HEK293T (cell line): Measurements from ENCODE around the gene HOXB3.

Experiments used
- FOXA1 ChIP-seq: fragments of 450-650 bp; IDR thresholded peaks from 2 replicates; pipeline ENCODE4 v1.6.1; 2016; ENCODE audit warnings: mild to moderate bottlenecking
- FOXM1 ChIP-seq: fragments of 450-650 bp; IDR thresholded peaks from 2 replicates; pipeline ENCODE4 v1.6.1; 2017; ENCODE audit warnings: mild to moderate bottlenecking, borderline replicate concordance
- HDGF ChIP-seq: fragments of 450-650 bp; IDR thresholded peaks from 2 replicates; pipeline ENCODE4 v1.6.1; 2017; ENCODE audit warnings: antibody characterized with exemption, borderline replicate concordance
- SP1 ChIP-seq: fragments of 450-650 bp; IDR thresholded peaks from 2 replicates; pipeline ENCODE4 v1.6.1; 2017
- ZNF384 ChIP-seq: fragments of 450-650 bp; IDR thresholded peaks from 2 replicates; pipeline ENCODE4 v1.6.1; 2016
- TF ChIP-seq, protein P1 (sequence below): fragments of 450-650 bp; IDR thresholded peaks from 2 replicates; pipeline ENCODE4 v1.6.1; 2016

DNA sequence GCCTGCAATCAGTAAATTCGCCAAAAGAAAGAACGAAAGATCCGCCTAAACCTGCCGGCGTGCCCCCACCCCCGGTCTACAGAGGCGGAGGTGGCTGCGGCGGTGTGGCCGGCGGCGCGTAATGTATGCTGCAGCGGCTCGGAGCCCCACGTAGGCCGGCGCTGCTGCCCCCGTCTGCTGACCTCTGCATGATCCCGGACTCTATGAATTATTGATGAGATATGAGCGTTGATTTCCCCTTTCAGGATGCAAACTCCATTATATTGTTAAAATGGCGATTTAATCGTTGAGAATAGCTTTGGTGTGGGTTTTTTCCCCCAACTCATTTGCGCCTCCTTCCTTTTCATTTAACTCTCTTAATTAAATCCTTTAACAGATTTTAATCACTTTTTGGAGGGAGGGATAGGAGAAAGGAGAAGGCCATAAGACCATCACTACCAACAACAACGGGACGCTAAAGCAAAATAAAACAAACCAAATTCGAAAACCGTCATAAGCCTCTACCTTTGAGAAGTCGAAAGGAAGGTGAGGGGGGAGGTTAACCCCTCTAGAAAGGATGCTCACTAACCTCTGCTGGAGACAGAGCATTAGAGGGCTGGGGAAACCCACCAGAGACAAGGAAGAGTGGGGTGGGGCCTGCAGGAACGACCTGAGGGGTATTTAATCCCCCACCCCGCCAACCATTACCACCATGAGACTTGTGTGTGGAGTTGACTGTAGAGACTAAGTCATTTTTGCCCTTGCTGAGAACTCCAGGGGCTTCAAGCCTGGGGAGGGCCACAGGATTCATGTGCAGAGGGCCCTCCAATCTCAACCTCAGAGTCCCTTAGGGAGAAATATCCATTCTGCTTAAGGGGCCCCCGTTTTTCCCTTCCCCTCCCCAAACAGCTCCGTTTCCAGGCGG, 3.4 kb downstream of the HOXB3 start:
- TF ChIP-seq HDGF: no peak
- no peak for TF ChIP-seq ZNF384
- TF ChIP-seq FOXM1: no peak
- TF ChIP-seq FOXA1: no peak
- TF ChIP-seq, protein P1, sequence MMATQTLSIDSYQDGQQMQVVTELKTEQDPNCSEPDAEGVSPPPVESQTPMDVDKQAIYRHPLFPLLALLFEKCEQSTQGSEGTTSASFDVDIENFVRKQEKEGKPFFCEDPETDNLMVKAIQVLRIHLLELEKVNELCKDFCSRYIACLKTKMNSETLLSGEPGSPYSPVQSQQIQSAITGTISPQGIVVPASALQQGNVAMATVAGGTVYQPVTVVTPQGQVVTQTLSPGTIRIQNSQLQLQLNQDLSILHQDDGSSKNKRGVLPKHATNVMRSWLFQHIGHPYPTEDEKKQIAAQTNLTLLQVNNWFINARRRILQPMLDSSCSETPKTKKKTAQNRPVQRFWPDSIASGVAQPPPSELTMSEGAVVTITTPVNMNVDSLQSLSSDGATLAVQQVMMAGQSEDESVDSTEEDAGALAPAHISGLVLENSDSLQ: no peak
- no peak for TF ChIP-seq SP1
